Naive thymus-derived CD4-positive, alpha-beta T cell (primary cell): ENCODE measurements around the gene DDX41. TPM values are rescaled to one million over a fixed set of nuclear protein-coding genes. Genes with fewer than 3 reads are reported as not detected.

Source experiments
- ATAC-seq: fragments of 150-1000 bp; cut with Tn5 transposase; 2 replicates; pipeline ENCODE4 v1.10.0; 2021; ENCODE audit warnings: mild to moderate bottlenecking, moderate library complexity
- CTCF ChIA-PET: fragments of 350-600 bp; sonication (Branson Sonifier 250); formaldehyde crosslinking; loops from one replicate; lab custom pipeline; 2021; ENCODE audit warnings: antibody characterized with exemption; lab: Charles Lee
- POLR2A ChIA-PET: fragments of 350-600 bp; sonication (Branson Sonifier 250); formaldehyde crosslinking; loops from one replicate; lab custom pipeline; 2021; ENCODE audit warnings: antibody characterized with exemption, inconsistent platforms; lab: Charles Lee
- DNase-seq, 9 donors: peaks; one replicate each; pipeline versions ENCODE4 v3.0.0 to v3.0.0-alpha.2; 2020 to 2022; ENCODE audit warnings: mixed read lengths in 1 of 9
- H3K27ac ChIP-seq: one replicate; pipeline ENCODE4 v1.7.0; 2013; ENCODE audit warnings: mild to moderate bottlenecking, low read depth, low read length, moderate library complexity
- H3K27me3 ChIP-seq, 2 donors: one replicate each; pipeline ENCODE4 v1.7.0; 2013; ENCODE audit warnings: low read length in 2 of 2, mild to moderate bottlenecking in 2 of 2, moderate library complexity in 2 of 2; ENCODE audit not compliant: control insufficient read depth in 2 of 2, insufficient read depth in 2 of 2
- H3K36me3 ChIP-seq, 3 experiments: 1 replicate in 2 of 3; 2 replicates in 1 of 3; pipeline ENCODE4 v1.7.0; 2013; ENCODE audit warnings: low read length in 3 of 3, mild to moderate bottlenecking in 3 of 3, moderate library complexity in 1 of 3; ENCODE audit not compliant: insufficient read depth in 3 of 3, control insufficient read depth in 2 of 3
- H3K4me1 ChIP-seq, 2 donors: one replicate each; pipeline ENCODE4 v1.7.0; 2013; ENCODE audit warnings: low read length in 2 of 2, mild to moderate bottlenecking in 2 of 2, moderate library complexity in 1 of 2; ENCODE audit not compliant: control insufficient read depth in 2 of 2, insufficient read depth in 2 of 2
- H3K4me3 ChIP-seq: 2 replicates; pipeline ENCODE4 v1.7.0; 2013; ENCODE audit warnings: mild to moderate bottlenecking, low read length
- H3K9me3 ChIP-seq, 3 experiments: 1 replicate in 2 of 3; 2 replicates in 1 of 3; pipeline ENCODE4 v1.7.0; 2013; ENCODE audit warnings: low read length in 3 of 3; ENCODE audit not compliant: control insufficient read depth in 2 of 3
- H3K27ac Mint-ChIP-seq, 9 donors: one replicate each; pipeline ENCODE4 v1.8.0; 2020 to 2022; ENCODE audit warnings: mixed read lengths in 9 of 9, mild to moderate bottlenecking in 8 of 9, moderate library complexity in 5 of 9, inconsistent platforms in 2 of 9
- H3K27me3 Mint-ChIP-seq, 5 donors: one replicate each; pipeline ENCODE4 v1.8.0; 2021 to 2022; ENCODE audit warnings: mixed read lengths in 5 of 5, mild to moderate bottlenecking in 1 of 5
- H3K36me3 Mint-ChIP-seq, 5 donors: one replicate each; pipeline ENCODE4 v1.8.0; 2020 to 2022; ENCODE audit warnings: mixed read lengths in 5 of 5, mild to moderate bottlenecking in 3 of 5, inconsistent platforms in 1 of 5
- H3K4me1 Mint-ChIP-seq, 7 donors: one replicate each; pipeline ENCODE4 v1.8.0; 2020 to 2022; ENCODE audit warnings: mixed read lengths in 7 of 7, mild to moderate bottlenecking in 3 of 7, inconsistent platforms in 1 of 7
- H3K4me3 Mint-ChIP-seq, 10 donors: one replicate each; pipeline ENCODE4 v1.8.0; 2020 to 2022; ENCODE audit warnings: mild to moderate bottlenecking in 10 of 10, mixed read lengths in 10 of 10, moderate library complexity in 6 of 10, inconsistent platforms in 2 of 10
- H3K9me3 Mint-ChIP-seq, 11 donors: one replicate each; pipeline ENCODE4 v1.8.0; 2020 to 2022; ENCODE audit warnings: mixed read lengths in 11 of 11, mild to moderate bottlenecking in 4 of 11, inconsistent platforms in 1 of 11, moderate library complexity in 1 of 11
- intact Hi-C, 2 donors: fragments of 100-400 bp; cut with micrococcal nuclease; formaldehyde crosslinking; loops; one replicate each; pipeline ENCODE4 v1.15.1; 2023
- polyA plus RNA-seq, 2 donors: library from polyadenylated mRNA; unstranded; fragments of 300-500 nt; fragmentation: Illumina TruSeq; gene quantifications; one replicate each; pipeline ENCODE4 v1.2.3, GENCODE V29; 2021
- total RNA-seq, 6 experiments: library from RNA in 5 of 6; stranded (reverse) in 5 of 6; gene quantifications; 1 replicate in 5 of 6; 2 replicates in 1 of 6; pipeline ENCODE4 v1.2.3 and lab custom pipeline; 2021 to 2026

The DDX41 gene
- total and polyA plus RNA-seq, 7 experiments from 2014 or later: 39.2 to 126 (median 71.8) TPM

DNA sequence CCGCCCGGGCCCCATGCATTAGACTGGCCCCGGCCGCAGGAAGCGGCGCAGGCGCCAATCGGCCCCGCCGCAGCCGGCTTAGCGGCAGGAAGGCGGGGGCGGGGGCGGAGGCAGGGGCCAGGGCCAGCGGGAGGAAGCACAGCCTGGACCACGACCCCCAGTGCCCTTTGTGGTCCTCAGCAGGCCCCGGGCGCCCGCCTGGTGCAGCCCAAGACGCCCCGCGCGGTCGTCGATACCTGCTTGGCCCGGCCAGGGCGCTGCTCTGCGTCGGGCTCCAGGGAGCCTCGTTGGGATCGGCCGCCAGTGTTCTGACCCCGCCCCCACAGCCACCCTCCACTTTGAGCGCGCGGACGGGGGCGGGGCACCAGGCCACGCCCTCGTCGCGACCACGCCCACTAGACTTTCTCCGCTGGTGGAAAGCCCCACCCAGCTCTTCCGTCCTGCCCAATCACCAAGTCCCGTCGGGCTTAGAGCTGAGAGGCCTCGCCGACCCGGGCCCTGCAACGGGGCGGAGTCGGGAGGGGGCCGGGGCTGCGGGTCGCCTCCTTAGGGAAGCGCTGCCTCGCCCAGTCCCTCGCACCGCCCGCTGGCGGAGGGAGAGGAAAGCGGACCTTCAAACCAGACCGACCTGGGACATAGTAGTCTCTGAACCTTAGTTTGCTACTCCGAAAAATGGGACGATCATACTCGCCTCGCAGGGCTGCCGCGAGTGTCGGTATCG is 19.3 kb downstream of the DDX41 start, which contains the start of gene PDLIM7:
TSS of gene PDLIM7 (minus strand) at position 313 of the 721 bp plus-strand sequence. CDS start 1,092 bp downstream, outside the sequence.
- Histone ChIP-seq H3K27me3 (no peaks in the 10 kb centered on the region), H3K9me3 (no peaks in the 10 kb centered on the region), H3K4me1 (peaks cover 7 to 10% of the 10 kb centered on the region in 2 donors), H3K36me3 (peaks cover 0 to 2% (median 0%) of the 10 kb centered on the region in 3 experiments), H3K4me3 (peak within 1 kb of the TSS; percentile 77), H3K27ac (peak within 1 kb of the TSS; percentile 61)
- ChIA-PET POLR2A (interaction anchor here (0.6 to 2.1 kb wide), 13 partner anchors 18 to 146 kb away, joined by 3 to 5 read pairs (median 4); partner anchors contain the start of genes DDX41, GRK6 and LMAN2), CTCF (interaction anchor here (0.6 to 7.1 kb wide), 6 partner anchors 42 to 188 kb away, joined by 3 to 77 read pairs (median 6); no protein-coding TSS in a partner anchor)
- peaks cover 0 to 24% (median 0%) of the 10 kb centered on the region in 5 donors for H3K27me3 Mint-ChIP-seq
- DNase-seq: peak; percentile 88 to 97 (median 92)
- intact Hi-C loops: loop anchor here (1.0 to 5.0 kb wide), 16 partner anchors 18 to 385 kb away; partner anchors contain the start of genes DBN1 (in 2 of the 2), GRK6 (in 2 of the 2), FAM193B (in 1 of the 2) and MXD3 (in 1 of the 2)
- peaks cover 0 to 1% (median 0%) of the 10 kb centered on the region in 11 donors for H3K9me3 Mint-ChIP-seq
- H3K36me3 Mint-ChIP-seq: peaks cover 0 to 5% (median 0%) of the 10 kb centered on the region in 5 donors
- peak within 1 kb of the TSS; percentile 28 to 77 (median 66) for H3K27ac Mint-ChIP-seq
- peak; percentile 92 for ATAC-seq
- peak within 1 kb of the TSS; percentile 77 to 90 (median 84) for H3K4me3 Mint-ChIP-seq
- peaks cover 24 to 44% (median 28%) of the 10 kb centered on the region in 7 donors for H3K4me1 Mint-ChIP-seq

DNA sequence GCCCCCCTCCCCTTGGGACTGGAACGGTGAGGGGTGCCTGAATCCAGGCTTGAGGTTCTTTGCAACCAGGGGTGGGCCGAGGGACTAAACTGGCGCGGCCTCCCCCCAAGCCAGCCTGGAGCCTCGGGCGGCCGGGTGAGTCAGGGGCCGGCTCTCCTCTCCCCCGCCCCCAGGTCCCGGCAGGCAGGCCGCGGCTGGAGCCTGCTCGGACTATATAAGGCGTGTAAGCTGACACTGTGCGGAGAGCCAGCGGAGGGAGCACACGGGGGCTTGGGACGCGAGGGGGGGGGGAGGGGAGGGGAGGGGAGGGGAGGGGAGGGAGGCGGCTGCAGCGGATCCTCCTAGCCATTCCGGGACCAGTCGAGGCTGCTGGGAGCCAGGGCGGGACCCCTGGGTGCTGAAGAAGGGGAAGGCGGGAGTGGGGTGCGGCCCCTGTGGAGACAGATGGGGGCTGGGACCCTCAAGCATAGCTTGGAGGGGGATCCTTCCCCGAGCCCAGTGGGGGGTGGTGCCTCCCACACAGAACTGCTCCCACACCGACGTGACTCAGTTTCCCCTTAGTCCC is 20.0 kb downstream of the DDX41 start:
- DNase-seq: no peak
- H3K9me3 Mint-ChIP-seq: peaks cover 0 to 1% (median 0%) of the 10 kb centered on the region in 11 donors
- H3K36me3 Mint-ChIP-seq: peaks cover 0 to 5% (median 0%) of the 10 kb centered on the region in 5 donors
- H3K36me3 ChIP-seq: peaks cover 0 to 3% (median 0%) of the 10 kb centered on the region in 3 experiments
- peak overlapping the region; percentile 77 for H3K4me3 ChIP-seq
- H3K4me1 ChIP-seq: peaks cover 7 to 10% of the 10 kb centered on the region in 2 donors
- H3K9me3 ChIP-seq: no peaks in the 10 kb centered on the region
- ChIA-PET CTCF (interaction anchor here (0.6 to 7.1 kb wide), 6 partner anchors 42 to 187 kb away, joined by 3 to 77 read pairs (median 6); no protein-coding TSS in a partner anchor), POLR2A (interaction anchor here (0.6 to 2.1 kb wide), 11 partner anchors 18 to 145 kb away, joined by 3 to 5 read pairs (median 4); partner anchors contain the start of genes DDX41, GRK6 and LMAN2)
- H3K27me3 Mint-ChIP-seq: peaks cover 0 to 24% (median 0%) of the 10 kb centered on the region in 5 donors
- peak overlapping the region in 1 of 9 donors; percentile 66 for H3K27ac Mint-ChIP-seq
- peaks cover 21 to 44% (median 28%) of the 10 kb centered on the region in 7 donors for H3K4me1 Mint-ChIP-seq
- peak overlapping the region in 8 of 10 donors; percentile 21 to 85 (median 76) for H3K4me3 Mint-ChIP-seq
- no peak for ATAC-seq
- intact Hi-C loops: loop anchor here (1.0 to 5.0 kb wide), 16 partner anchors 18 to 385 kb away; partner anchors contain the start of genes DBN1 (in 2 of the 2), GRK6 (in 2 of the 2), FAM193B (in 1 of the 2) and MXD3 (in 1 of the 2)
- no peaks in the 10 kb centered on the region for H3K27me3 ChIP-seq
- H3K27ac ChIP-seq: peak overlapping the region; percentile 61

DNA sequence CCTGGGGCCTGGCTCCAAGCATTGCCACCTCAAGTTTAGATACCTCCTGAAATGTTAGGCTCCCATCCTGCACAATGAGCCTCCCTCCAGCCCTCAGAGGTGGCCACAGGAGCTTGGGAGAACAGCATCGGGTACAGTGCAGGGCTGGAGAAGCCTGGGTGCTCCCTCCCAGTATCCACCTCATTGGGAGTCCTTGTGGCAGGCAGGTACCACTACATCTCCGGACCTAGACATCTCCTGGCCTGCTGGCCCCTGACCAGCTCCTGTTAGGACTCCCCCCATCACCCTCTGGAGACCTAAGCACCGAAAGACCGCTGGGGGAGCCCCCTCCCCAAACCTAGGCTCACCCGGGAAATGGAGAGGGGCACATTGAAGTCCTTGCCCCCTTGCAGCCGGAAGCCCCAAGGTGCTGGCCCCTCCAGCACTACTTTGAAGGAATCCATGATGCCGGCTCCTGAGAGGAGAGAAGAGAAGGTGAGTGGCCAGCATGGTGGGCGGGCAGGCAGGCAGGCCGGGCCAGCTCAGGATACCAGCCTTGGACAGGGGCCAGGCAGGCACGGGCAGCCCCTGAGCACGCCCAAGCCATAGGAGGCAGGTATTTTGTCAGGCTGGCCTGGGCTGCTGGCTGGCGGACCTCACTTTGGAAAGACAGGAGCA is 20.6 kb downstream of the DDX41 start:
- H3K4me1 Mint-ChIP-seq: peaks cover 21 to 44% (median 28%) of the 10 kb centered on the region in 7 donors
- H3K9me3 Mint-ChIP-seq: peaks cover 0 to 1% (median 0%) of the 10 kb centered on the region in 11 donors
- peak overlapping the region in 7 of 10 donors; percentile 21 to 79 (median 66) for H3K4me3 Mint-ChIP-seq
- ChIA-PET POLR2A (no interaction called here), CTCF (interaction anchor here (1.4 to 2.9 kb wide), 2 partner anchors 93 to 106 kb away, joined by 4 to 11 read pairs; no protein-coding TSS in a partner anchor)
- H3K9me3 ChIP-seq: no peaks in the 10 kb centered on the region
- peaks cover 0 to 24% (median 0%) of the 10 kb centered on the region in 5 donors for H3K27me3 Mint-ChIP-seq
- intact Hi-C loops: loop anchor here in 1 of 2 donors (2.0 to 5.0 kb wide), 4 partner anchors 23 to 384 kb away; partner anchors contain the start of genes DBN1, MXD3 and NSD1
- peaks cover 0 to 5% (median 0%) of the 10 kb centered on the region in 5 donors for H3K36me3 Mint-ChIP-seq
- no peak overlapping the region for H3K27ac ChIP-seq
- peaks cover 7 to 10% of the 10 kb centered on the region in 2 donors for H3K4me1 ChIP-seq
- no peak for ATAC-seq
- H3K27ac Mint-ChIP-seq: peak overlapping the region in 3 of 9 donors; percentile 38 to 66 (median 41)
- H3K36me3 ChIP-seq: peaks cover 0 to 3% (median 0%) of the 10 kb centered on the region in 3 experiments
- H3K27me3 ChIP-seq: no peaks in the 10 kb centered on the region
- no peak for DNase-seq
- no peak overlapping the region for H3K4me3 ChIP-seq

DNA sequence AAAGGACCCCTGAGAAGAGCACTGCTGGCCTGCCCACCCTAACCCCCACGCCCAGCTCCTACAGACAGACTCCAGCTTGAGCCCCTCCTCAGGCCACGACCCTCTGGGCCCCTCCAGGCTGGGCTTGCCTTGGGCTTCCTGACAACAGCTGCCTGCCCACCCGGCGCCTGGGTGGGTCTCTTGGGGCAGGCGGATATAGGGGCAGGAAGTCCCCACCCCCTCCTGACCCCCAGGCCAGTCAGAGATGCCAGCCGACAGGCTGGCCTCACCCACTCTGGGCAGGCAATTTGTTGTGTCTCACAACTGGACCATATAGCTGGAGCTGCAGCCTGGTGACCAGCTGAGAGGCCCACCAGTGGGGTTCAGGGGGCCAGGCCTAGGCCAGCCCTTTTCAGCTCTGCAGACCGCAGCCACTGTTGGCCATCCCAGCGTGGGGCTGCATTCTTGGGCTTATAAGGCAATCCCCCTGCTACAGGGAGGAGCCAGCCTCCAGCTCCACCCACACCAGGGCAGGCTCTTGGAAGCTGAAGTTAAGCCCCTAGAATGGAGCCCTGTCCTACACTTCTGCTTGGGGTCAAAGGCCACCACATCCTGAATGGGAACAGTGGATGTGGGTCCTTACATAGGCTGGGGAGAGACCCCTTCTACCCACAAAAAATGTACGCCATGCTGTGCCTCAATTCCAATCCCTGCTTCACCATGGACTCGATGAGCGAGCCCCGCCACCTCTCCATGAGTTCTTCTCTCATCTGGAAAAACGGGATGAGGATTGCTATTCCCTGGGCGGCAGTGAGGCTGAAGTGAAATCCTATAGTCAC is 21.3 kb downstream of the DDX41 start:
- no peaks in the 10 kb centered on the region for H3K9me3 ChIP-seq
- no peak for DNase-seq
- H3K4me3 ChIP-seq: no peak overlapping the region
- CTCF ChIA-PET: interaction anchor here (1.4 to 2.9 kb wide), 2 partner anchors 92 to 105 kb away, joined by 4 to 11 read pairs; no protein-coding TSS in a partner anchor
- Mint-ChIP-seq H3K27ac (peak overlapping the region in 2 of 9 donors; percentile 41 to 66), H3K4me1 (peaks cover 16 to 40% (median 24%) of the 10 kb centered on the region in 7 donors), H3K27me3 (peaks cover 0 to 22% (median 0%) of the 10 kb centered on the region in 5 donors), H3K9me3 (peaks cover 0 to 1% (median 0%) of the 10 kb centered on the region in 11 donors), H3K36me3 (peaks cover 0 to 5% (median 0%) of the 10 kb centered on the region in 5 donors), H3K4me3 (peak overlapping the region in 5 of 10 donors; percentile 21 to 79 (median 69))
- intact Hi-C loops: loop anchor here in 1 of 2 donors (2.0 to 5.0 kb wide), 4 partner anchors 23 to 383 kb away; partner anchors contain the start of genes DBN1, MXD3 and NSD1
- H3K4me1 ChIP-seq: peaks cover 7 to 10% of the 10 kb centered on the region in 2 donors
- H3K36me3 ChIP-seq: peaks cover 0 to 3% (median 0%) of the 10 kb centered on the region in 3 experiments
- POLR2A ChIA-PET: interaction anchor here (1.1 kb wide), 1 partner anchor 49 kb away, joined by 3 read pairs; the partner anchor contains the start of gene PRR7
- ATAC-seq: no peak
- H3K27ac ChIP-seq: no peak overlapping the region
- no peaks in the 10 kb centered on the region for H3K27me3 ChIP-seq
